ENCODE results near the gene TUBA8.

TUBA8 gene

GRCh38 chr22:18114495-18114894, 3.9 kb downstream of the TUBA8 start:
- no peak for TF ChIP-seq CTCF (IDR thresholded peaks at IDR 0.05; ENCODE audit: control extremely low read depth, extremely low read depth, low read depth, missing control alignments)
- no peak for DNase-seq (ENCODE audit: extremely low spot score)
- CTCF ChIA-PET = interaction anchor here (1.0 to 1.6 kb wide), 2 partner anchors 24 to 39 kb away, joined by 3 to 5 read pairs; no protein-coding TSS in a partner anchor
- POLR2A ChIA-PET = no interaction called here

- CTCF ChIA-PET = interaction anchor here (1.6 kb wide), 1 partner anchor 39 kb away, joined by 5 read pairs; no protein-coding TSS in a partner anchor
- no peak for DNase-seq (ENCODE audit: extremely low spot score)
- TF ChIP-seq CTCF (IDR thresholded peaks at IDR 0.05; ENCODE audit: control extremely low read depth, extremely low read depth, low read depth, missing control alignments) = no peak
- POLR2A ChIA-PET = no interaction called here
Observed at GRCh38 chr22:18114976-18115652, 4.5 kb downstream of the TUBA8 start.

- no peak for TF ChIP-seq CTCF (IDR thresholded peaks at IDR 0.05; ENCODE audit: control extremely low read depth, extremely low read depth, low read depth, missing control alignments)
- ChIA-PET POLR2A (no interaction called here), CTCF (interaction anchor here (1.0 to 1.7 kb wide), 3 partner anchors 9 to 374 kb away, joined by 3 to 5 read pairs (median 5); no protein-coding TSS in a partner anchor)
- no peak for DNase-seq (ENCODE audit: extremely low spot score)
Observed at GRCh38 chr22:18115906-18116371, 5.3 kb downstream of the TUBA8 start.

GRCh38 chr22:18116634-18117033, 6.0 kb downstream of the TUBA8 start:
- TF ChIP-seq CTCF (IDR thresholded peaks at IDR 0.05; ENCODE audit: control extremely low read depth, extremely low read depth, low read depth, missing control alignments) = no peak
- CTCF ChIA-PET = interaction anchor here (1.0 to 1.7 kb wide), 3 partner anchors 10 to 374 kb away, joined by 3 to 5 read pairs (median 3); no protein-coding TSS in a partner anchor
- no peak for DNase-seq (ENCODE audit: extremely low spot score)
- POLR2A ChIA-PET = no interaction called here

GRCh38 chr22:18118345-18118915, 7.8 kb downstream of the TUBA8 start:
- CTCF ChIA-PET = interaction anchor here (1.0 kb wide), 1 partner anchor 41 kb away, joined by 3 read pairs; the partner anchor contains the start of gene PEX26
- no peak for DNase-seq (ENCODE audit: extremely low spot score)
- POLR2A ChIA-PET = no interaction called here
- no peak for TF ChIP-seq CTCF (IDR thresholded peaks at IDR 0.05; ENCODE audit: control extremely low read depth, extremely low read depth, low read depth, missing control alignments)

- CTCF ChIA-PET = interaction anchor here (0.9 to 1.4 kb wide), 4 partner anchors 19 to 44 kb away, joined by 3 to 5 read pairs (median 3); partner anchors contain the start of gene PEX26
- no peak for DNase-seq (ENCODE audit: extremely low spot score)
- POLR2A ChIA-PET = no interaction called here
Observed at GRCh38 chr22:18119409-18120110, 9.0 kb downstream of the TUBA8 start.

More at GRCh38 chr22:18119409-18120110, 9.0 kb downstream of the TUBA8 start:
- no peak for TF ChIP-seq CTCF (IDR thresholded peaks at IDR 0.05; ENCODE audit: control extremely low read depth, extremely low read depth, low read depth, missing control alignments)

All from GM10248 (cell line).